RWPE2 (cell line): ENCODE measurements around the gene PPP6R3.

ENCODE experiments used
- ATAC-seq: fragments of 200-7000 bp; cut with Tn5 transposase; 3 replicates; pipeline ENCODE4 v1.9.1; 2021; ENCODE audit warnings: low read depth
- DNase-seq: peaks from one replicate; pipeline ENCODE4 v3.0.0-alpha.2; 2020; ENCODE audit warnings: low spot score
- H3K27ac ChIP-seq: fragments of 450-650 bp; 2 replicates; pipeline ENCODE4 v1.5.1; 2017; ENCODE audit warnings: mild to moderate bottlenecking; ENCODE audit not compliant: poor library complexity, severe bottlenecking
- H3K27me3 ChIP-seq: fragments of 250-450 bp; sonication (Bioruptor Pico); 2 replicates; pipeline ENCODE4 v1.5.1; 2021; ENCODE audit warnings: mild to moderate bottlenecking, moderate library complexity; ENCODE audit not compliant: insufficient read depth, poor library complexity, severe bottlenecking
- H3K36me3 ChIP-seq: fragments of 250-450 bp; sonication (Bioruptor Pico); 2 replicates; pipeline ENCODE4 v1.5.1; 2020; ENCODE audit warnings: low read depth, mild to moderate bottlenecking, moderate library complexity
- H3K4me1 ChIP-seq: fragments of 250-450 bp; sonication (Bioruptor Pico); 2 replicates; pipeline ENCODE4 v1.5.1; 2021; ENCODE audit warnings: mild to moderate bottlenecking, moderate library complexity; ENCODE audit not compliant: insufficient read depth, poor library complexity, severe bottlenecking
- H3K4me3 ChIP-seq: fragments of 250-450 bp; sonication (Bioruptor Pico); 2 replicates; pipeline ENCODE4 v1.5.1; 2021; ENCODE audit warnings: mild to moderate bottlenecking, moderate library complexity; ENCODE audit not compliant: severe bottlenecking
- H3K9me3 ChIP-seq: fragments of 250-450 bp; sonication (Bioruptor Pico); 2 replicates; pipeline ENCODE4 v1.5.1; 2021; ENCODE audit warnings: mild to moderate bottlenecking, moderate library complexity; ENCODE audit not compliant: severe bottlenecking
- CTCF ChIP-seq: fragments of 450-650 bp; IDR thresholded peaks from one replicate; pipeline ENCODE4 v1.5.1; 2017; ENCODE audit warnings: mild to moderate bottlenecking, moderate library complexity; ENCODE audit not compliant: poor library complexity, severe bottlenecking

Gene PPP6R3

DNA sequence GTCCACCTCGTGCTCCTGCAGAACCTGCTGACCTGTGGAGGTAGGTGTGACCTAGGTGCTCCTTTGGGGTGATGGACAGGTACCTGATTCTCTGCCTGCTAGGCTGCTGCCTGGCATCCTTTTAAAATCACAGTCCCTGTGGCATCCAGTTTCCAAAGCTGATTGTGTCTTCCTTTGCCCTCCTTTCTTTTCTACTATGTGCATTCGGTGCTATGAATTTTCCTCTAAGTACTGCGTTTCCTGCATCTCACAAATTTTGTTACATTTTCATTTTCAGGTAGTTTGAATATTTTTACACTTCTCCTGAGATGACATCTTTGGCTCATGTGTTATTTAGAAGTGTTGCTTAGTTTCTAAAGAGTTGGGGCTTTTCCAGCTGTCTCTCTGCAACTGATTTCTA is 30.9 kb upstream of the PPP6R3 start:
- peaks cover 48% of the 10 kb centered on the region for H3K36me3 ChIP-seq
- DNase-seq: no peak
- no peaks in the 10 kb centered on the region for H3K27me3 ChIP-seq
- TF ChIP-seq CTCF: no peak
- no peak overlapping the region for H3K4me3 ChIP-seq
- H3K9me3 ChIP-seq: peaks cover 12% of the 10 kb centered on the region
- ATAC-seq: no peak
- H3K4me1 ChIP-seq: no peaks in the 10 kb centered on the region
- no peak overlapping the region for H3K27ac ChIP-seq

- no peak for TF ChIP-seq CTCF
- no peaks in the 10 kb centered on the region for H3K4me1 ChIP-seq
Measured at GRCh38 chr11:68430384-68430783, 30.2 kb upstream of the PPP6R3 start.

GRCh38 chr11:68430801-68431200 is 29.8 kb upstream of the PPP6R3 start:
- no peak overlapping the region for H3K27ac ChIP-seq
- no peak for DNase-seq
- peaks cover 58% of the 10 kb centered on the region for H3K36me3 ChIP-seq
- no peaks in the 10 kb centered on the region for H3K4me1 ChIP-seq
- H3K27me3 ChIP-seq: no peaks in the 10 kb centered on the region
- H3K4me3 ChIP-seq: no peak overlapping the region
- TF ChIP-seq CTCF: no peak
- peak; percentile 55; the same call in 2 of the 3 replicates for ATAC-seq
- peaks cover 12% of the 10 kb centered on the region for H3K9me3 ChIP-seq

More at GRCh38 chr11:68430384-68430783, 30.2 kb upstream of the PPP6R3 start:
- Histone ChIP-seq H3K4me3 (no peak overlapping the region), H3K27me3 (no peaks in the 10 kb centered on the region), H3K27ac (no peak overlapping the region), H3K36me3 (peaks cover 54% of the 10 kb centered on the region), H3K9me3 (peaks cover 12% of the 10 kb centered on the region)
- DNase-seq (no peak), ATAC-seq (no peak)

- no peaks in the 10 kb centered on the region for H3K27me3 ChIP-seq
- H3K4me3 ChIP-seq: no peak overlapping the region
- H3K4me1 ChIP-seq: no peaks in the 10 kb centered on the region
- ATAC-seq (no peak), DNase-seq (peak; percentile 38)
- peaks cover 12% of the 10 kb centered on the region for H3K9me3 ChIP-seq
- TF ChIP-seq CTCF: no peak
- no peak overlapping the region for H3K27ac ChIP-seq
- H3K36me3 ChIP-seq: peaks cover 54% of the 10 kb centered on the region
Measured at GRCh38 chr11:68431984-68432645, 28.4 kb upstream of the PPP6R3 start.

GRCh38 chr11:68432874-68433273 is 27.7 kb upstream of the PPP6R3 start:
- no peaks in the 10 kb centered on the region for H3K27me3 ChIP-seq
- DNase-seq: peak; percentile 54
- ATAC-seq: no peak
- peaks cover 49% of the 10 kb centered on the region for H3K36me3 ChIP-seq
- no peak overlapping the region for H3K4me3 ChIP-seq
- no peaks in the 10 kb centered on the region for H3K4me1 ChIP-seq
- H3K27ac ChIP-seq: no peak overlapping the region
- peaks cover 12% of the 10 kb centered on the region for H3K9me3 ChIP-seq
- no peak for TF ChIP-seq CTCF
